Mucosa of rectum (tissue), 2 donors: ENCODE results near the gene SH3GL3.

Experiments
- H3K27ac ChIP-seq, 2 donors: one replicate each; pipeline ENCODE4 v1.7.0; 2013; ENCODE audit warnings: inconsistent platforms in 2 of 2, low read depth in 2 of 2, low read length in 2 of 2
- H3K27me3 ChIP-seq, 2 donors: one replicate each; pipeline ENCODE4 v1.7.0; 2013; ENCODE audit warnings: low read length in 2 of 2; ENCODE audit not compliant: control insufficient read depth in 2 of 2, insufficient read depth in 2 of 2
- H3K36me3 ChIP-seq, 2 donors: one replicate each; pipeline ENCODE4 v1.7.0; 2013; ENCODE audit warnings: low read length in 2 of 2; ENCODE audit not compliant: control insufficient read depth in 2 of 2, insufficient read depth in 2 of 2
- H3K4me1 ChIP-seq, 2 donors: one replicate each; pipeline ENCODE4 v1.7.0; 2013; ENCODE audit warnings: low read length in 2 of 2, mild to moderate bottlenecking in 1 of 2; ENCODE audit not compliant: control insufficient read depth in 2 of 2, insufficient read depth in 2 of 2
- H3K4me3 ChIP-seq, 2 donors: one replicate each; pipeline ENCODE4 v1.7.0; 2013; ENCODE audit warnings: low read length in 2 of 2
- H3K9ac ChIP-seq, 2 donors: one replicate each; pipeline ENCODE4 v1.7.0; 2013; ENCODE audit warnings: low read length in 2 of 2, low read depth in 1 of 2, mild to moderate bottlenecking in 1 of 2
- H3K9me3 ChIP-seq, 2 donors: one replicate each; pipeline ENCODE4 v1.7.0; 2013; ENCODE audit warnings: low read length in 2 of 2; ENCODE audit not compliant: control insufficient read depth in 2 of 2
- donor health status: healthy.
- donor health status: Normal muscosa, but diverticular disease.

Gene SH3GL3

GRCh38 chr15:83556754-83557153 is 109.6 kb downstream of the SH3GL3 start:
- no peak overlapping the region for H3K27ac ChIP-seq
- no peak overlapping the region for H3K4me3 ChIP-seq
- H3K27me3 ChIP-seq: no peaks in the 10 kb centered on the region
- H3K9me3 ChIP-seq: no peaks in the 10 kb centered on the region
- no peak overlapping the region for H3K9ac ChIP-seq
- H3K36me3 ChIP-seq: no peaks in the 10 kb centered on the region
- H3K4me1 ChIP-seq: no peaks in the 10 kb centered on the region

- Histone ChIP-seq H3K27ac (no peak overlapping the region), H3K9ac (no peak overlapping the region), H3K27me3 (no peaks in the 10 kb centered on the region), H3K4me3 (no peak overlapping the region), H3K36me3 (no peaks in the 10 kb centered on the region), H3K9me3 (no peaks in the 10 kb centered on the region), H3K4me1 (no peaks in the 10 kb centered on the region)
Measured at GRCh38 chr15:83558146-83558545, 111.0 kb downstream of the SH3GL3 start.

GRCh38 chr15:83559310-83559966 is 112.3 kb downstream of the SH3GL3 start:
- no peaks in the 10 kb centered on the region for H3K36me3 ChIP-seq
- H3K27ac ChIP-seq: no peak overlapping the region
- H3K4me3 ChIP-seq: no peak overlapping the region
- no peaks in the 10 kb centered on the region for H3K27me3 ChIP-seq
- no peaks in the 10 kb centered on the region for H3K4me1 ChIP-seq
- no peaks in the 10 kb centered on the region for H3K9me3 ChIP-seq
- no peak overlapping the region for H3K9ac ChIP-seq

- Histone ChIP-seq H3K4me3 (no peak overlapping the region), H3K4me1 (no peaks in the 10 kb centered on the region), H3K36me3 (no peaks in the 10 kb centered on the region), H3K9me3 (no peaks in the 10 kb centered on the region), H3K27me3 (no peaks in the 10 kb centered on the region), H3K27ac (no peak overlapping the region), H3K9ac (no peak overlapping the region)
Measured at GRCh38 chr15:83561661-83562060, 114.5 kb downstream of the SH3GL3 start.

GRCh38 chr15:83565138-83565537 is 118.0 kb downstream of the SH3GL3 start:
- no peak overlapping the region for H3K27ac ChIP-seq
- no peaks in the 10 kb centered on the region for H3K36me3 ChIP-seq
- no peaks in the 10 kb centered on the region for H3K27me3 ChIP-seq
- no peaks in the 10 kb centered on the region for H3K4me1 ChIP-seq
- no peak overlapping the region for H3K4me3 ChIP-seq
- H3K9ac ChIP-seq: no peak overlapping the region
- H3K9me3 ChIP-seq: no peaks in the 10 kb centered on the region

- H3K27me3 ChIP-seq: no peaks in the 10 kb centered on the region
- H3K9ac ChIP-seq: no peak overlapping the region
- H3K4me1 ChIP-seq: no peaks in the 10 kb centered on the region
- H3K36me3 ChIP-seq: no peaks in the 10 kb centered on the region
- H3K27ac ChIP-seq: no peak overlapping the region
- H3K9me3 ChIP-seq: no peaks in the 10 kb centered on the region
- H3K4me3 ChIP-seq: no peak overlapping the region
Measured at GRCh38 chr15:83565553-83566159, 118.5 kb downstream of the SH3GL3 start.

- H3K27ac ChIP-seq: no peak overlapping the region
- H3K27me3 ChIP-seq: no peaks in the 10 kb centered on the region
Measured at GRCh38 chr15:83567318-83567717, 120.2 kb downstream of the SH3GL3 start.

DNA sequence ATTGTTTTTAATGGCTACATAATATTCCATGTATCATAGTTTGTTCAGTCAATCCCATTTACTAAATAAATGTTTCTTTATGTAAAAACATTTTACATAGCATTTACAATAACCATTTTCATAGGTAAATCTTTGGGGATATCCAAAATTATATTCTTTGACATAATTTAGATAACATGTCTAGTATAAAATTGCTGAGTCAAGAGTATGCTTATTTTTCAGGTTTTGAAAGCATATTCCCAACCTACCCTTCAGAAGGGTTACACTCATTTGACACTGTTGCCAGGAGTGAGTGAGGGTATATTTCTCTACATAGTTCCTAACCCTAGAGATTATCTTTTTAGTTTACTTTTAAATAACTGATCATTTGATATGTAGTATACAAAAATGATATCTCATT is 122.2 kb downstream of the SH3GL3 start:
- H3K27ac ChIP-seq: no peak overlapping the region
- H3K4me3 ChIP-seq: no peak overlapping the region
- no peaks in the 10 kb centered on the region for H3K36me3 ChIP-seq
- H3K9me3 ChIP-seq: no peaks in the 10 kb centered on the region
- H3K9ac ChIP-seq: no peak overlapping the region
- H3K27me3 ChIP-seq: no peaks in the 10 kb centered on the region
- no peaks in the 10 kb centered on the region for H3K4me1 ChIP-seq

More at GRCh38 chr15:83567318-83567717, 120.2 kb downstream of the SH3GL3 start:
- Histone ChIP-seq H3K4me1 (no peaks in the 10 kb centered on the region), H3K4me3 (no peak overlapping the region), H3K9ac (no peak overlapping the region), H3K36me3 (no peaks in the 10 kb centered on the region), H3K9me3 (no peaks in the 10 kb centered on the region)

DNA sequence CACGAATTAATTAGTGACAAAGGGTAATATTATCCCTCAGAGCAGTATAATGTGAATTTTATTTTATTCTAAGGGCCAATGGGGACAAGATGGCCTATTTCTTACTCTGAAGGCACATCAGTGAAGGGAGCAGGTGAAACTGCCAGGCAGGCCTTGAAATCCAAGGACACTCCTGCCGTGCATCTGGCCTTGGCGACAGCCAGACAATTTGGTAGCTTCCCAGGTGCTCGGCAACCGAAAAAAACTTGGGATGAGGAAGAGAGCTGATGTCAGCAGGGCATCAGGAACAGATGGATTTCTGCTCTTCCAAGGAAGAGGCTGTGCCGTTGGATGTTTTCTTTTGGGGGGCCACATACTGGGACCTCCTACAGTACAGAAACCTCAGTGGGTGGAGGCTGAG is 123.6 kb downstream of the SH3GL3 start:
- no peaks in the 10 kb centered on the region for H3K4me1 ChIP-seq
- no peak overlapping the region for H3K4me3 ChIP-seq
- H3K36me3 ChIP-seq: no peaks in the 10 kb centered on the region
- H3K27me3 ChIP-seq: no peaks in the 10 kb centered on the region
- no peak overlapping the region for H3K27ac ChIP-seq
- H3K9ac ChIP-seq: no peak overlapping the region
- H3K9me3 ChIP-seq: no peaks in the 10 kb centered on the region

- H3K36me3 ChIP-seq: no peaks in the 10 kb centered on the region
- H3K9ac ChIP-seq: no peak overlapping the region
- H3K27me3 ChIP-seq: no peaks in the 10 kb centered on the region
- no peaks in the 10 kb centered on the region for H3K9me3 ChIP-seq
- H3K4me3 ChIP-seq: no peak overlapping the region
- no peak overlapping the region for H3K27ac ChIP-seq
- H3K4me1 ChIP-seq: no peaks in the 10 kb centered on the region
Measured at GRCh38 chr15:83571820-83572707, 124.9 kb downstream of the SH3GL3 start.
